GM12873 (cell line): ENCODE results near the gene IL20.

Source experiments
- CTCF ChIP-seq: IDR thresholded peaks from 2 replicates; pipeline ENCODE4 v1.5.1; 2012; ENCODE audit warnings: low read depth, mild to moderate bottlenecking, moderate library complexity, low read length, control low read depth; ENCODE audit not compliant: insufficient read depth; ENCODE audit errors: missing control alignments

The IL20 gene

DNA sequence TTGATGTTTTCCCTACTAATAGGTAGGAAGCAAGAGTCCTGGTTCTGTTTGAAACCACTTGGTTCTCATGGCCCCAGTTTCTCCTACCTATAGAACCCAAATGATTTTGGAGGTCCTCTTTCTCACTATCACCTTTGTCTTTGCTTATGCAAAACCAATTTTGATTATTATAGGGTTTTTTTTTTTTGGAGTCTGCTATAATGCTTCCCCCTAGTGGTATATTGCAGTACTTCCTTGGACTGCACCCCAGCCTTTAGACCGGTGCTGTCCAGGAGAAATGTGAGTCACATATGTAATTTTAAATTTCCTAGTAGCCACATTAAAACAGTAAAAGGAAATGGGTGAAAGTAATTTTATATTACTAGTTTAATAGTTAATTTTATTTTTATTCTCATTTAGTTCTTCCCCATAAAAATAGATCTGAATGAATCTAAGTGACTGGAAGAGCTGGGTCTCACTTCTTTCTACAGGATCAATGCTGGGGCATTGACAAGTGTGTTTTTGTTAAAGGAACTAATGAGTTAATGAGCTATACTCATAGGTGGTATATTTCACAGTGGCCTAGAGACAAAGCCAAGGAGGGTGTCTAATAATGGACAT, 45.7 kb downstream of the IL20 start:
- peak; percentile 71 for TF ChIP-seq CTCF

- peak; percentile 82 for TF ChIP-seq CTCF
Observed at GRCh38 chr1:206912445-206913095, 47.1 kb downstream of the IL20 start.

- no peak for TF ChIP-seq CTCF
Observed at GRCh38 chr1:206913766-206914537, 48.5 kb downstream of the IL20 start.

DNA sequence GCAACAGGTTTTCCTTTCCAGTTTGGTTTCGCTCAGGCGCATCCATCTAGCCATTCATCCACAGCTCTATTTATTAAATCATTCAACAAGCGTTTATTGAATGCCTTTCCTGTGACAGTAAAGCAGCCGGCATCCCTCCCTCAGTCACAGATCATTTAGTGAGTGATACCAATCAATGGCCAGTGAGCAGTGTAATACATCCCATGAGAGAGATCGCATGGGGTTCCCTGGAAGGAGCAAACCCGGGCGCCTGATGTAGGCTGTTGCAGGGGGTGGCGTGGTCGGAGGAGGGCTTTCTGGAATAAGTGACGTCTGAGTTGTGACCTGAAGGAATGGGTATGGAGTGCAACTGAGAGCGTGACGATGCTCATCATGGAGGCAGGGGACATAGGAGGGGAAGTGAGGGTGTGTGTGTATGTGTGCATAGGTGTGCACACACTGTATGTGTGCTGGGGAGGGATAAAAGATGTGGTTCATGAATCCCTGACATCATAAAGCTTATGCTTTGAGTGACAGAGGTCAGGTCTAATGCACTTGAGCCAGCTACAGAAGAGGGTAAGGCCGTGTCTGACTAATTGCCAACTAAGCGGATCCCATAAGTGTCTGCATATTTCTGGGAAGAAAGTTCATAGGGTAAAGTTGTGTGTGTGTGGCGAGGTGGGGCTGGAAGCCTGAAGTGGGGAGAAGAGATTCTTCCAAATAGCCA, 49.8 kb downstream of the IL20 start:
- TF ChIP-seq CTCF, result no peak

DNA sequence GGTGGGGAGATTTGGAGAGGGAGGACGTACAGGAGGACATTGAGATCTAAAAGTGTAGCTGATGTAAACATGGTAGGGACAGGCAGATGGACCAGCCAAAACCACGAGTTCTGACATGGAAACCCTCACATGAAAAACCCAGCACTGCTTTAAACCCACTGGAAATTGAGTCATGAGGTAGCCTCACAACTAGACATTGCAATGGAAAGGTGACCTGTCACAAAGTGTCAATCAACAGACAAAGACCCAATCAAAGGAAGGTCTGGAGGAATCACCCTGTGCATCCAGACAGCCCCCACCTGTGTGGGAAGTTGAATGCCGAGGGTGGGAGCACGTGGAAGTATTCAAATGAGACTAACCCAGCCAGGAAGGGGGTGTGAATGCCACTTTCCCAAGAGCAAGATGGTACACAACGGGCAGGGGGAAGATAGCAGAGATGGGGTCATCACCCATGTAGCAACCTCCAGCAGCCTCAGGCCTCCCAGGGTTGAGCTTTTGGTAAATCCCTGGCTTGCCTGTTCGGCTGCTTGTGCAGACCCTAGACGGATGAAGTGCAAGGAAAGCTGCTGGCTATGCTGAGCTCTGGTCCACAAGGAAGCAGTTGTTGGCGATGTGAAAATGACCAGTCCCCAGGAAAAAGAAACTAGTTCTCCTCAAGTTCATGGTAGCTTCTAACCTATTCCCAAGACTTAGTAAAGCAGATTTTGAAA, 50.7 kb downstream of the IL20 start:
- TF ChIP-seq CTCF, result no peak

- no peak for TF ChIP-seq CTCF
Observed at GRCh38 chr1:206918076-206918475, 52.7 kb downstream of the IL20 start.
